ENCODE data around the gene PCDHB16.
"Not testable (repeated sequence)": the region's sequence is repeated elsewhere in the genome, so short reads cannot be mapped to it uniquely, and the experiment has no call there.

PCDHB16 gene

DNA sequence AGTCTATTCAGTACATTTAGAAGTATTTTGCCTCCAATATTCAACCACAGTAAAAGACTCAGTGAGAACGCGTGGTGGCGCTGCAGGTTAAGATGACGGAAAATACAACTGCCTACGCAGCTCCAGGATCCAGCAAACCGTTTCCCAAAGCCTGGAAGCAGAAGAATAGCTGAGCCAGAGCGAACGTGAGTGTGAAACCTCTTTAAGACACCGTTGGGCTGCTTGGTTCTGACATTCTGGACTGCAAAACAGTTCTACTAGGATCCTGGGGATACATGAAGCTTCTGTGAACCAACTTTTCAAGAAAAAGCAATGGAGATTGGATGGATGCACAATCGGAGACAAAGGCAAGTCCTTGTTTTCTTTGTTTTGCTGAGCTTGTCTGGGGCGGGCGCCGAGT, at the start of gene PCDHB16:
TSS of gene PCDHB16 (plus strand) at position 140 of the 400 bp plus-strand sequence. CDS start at position 313, 173 bp downstream.
- peaks cover 46% of the 10 kb centered on the region for H3K27me3 Mint-ChIP-seq

DNA sequence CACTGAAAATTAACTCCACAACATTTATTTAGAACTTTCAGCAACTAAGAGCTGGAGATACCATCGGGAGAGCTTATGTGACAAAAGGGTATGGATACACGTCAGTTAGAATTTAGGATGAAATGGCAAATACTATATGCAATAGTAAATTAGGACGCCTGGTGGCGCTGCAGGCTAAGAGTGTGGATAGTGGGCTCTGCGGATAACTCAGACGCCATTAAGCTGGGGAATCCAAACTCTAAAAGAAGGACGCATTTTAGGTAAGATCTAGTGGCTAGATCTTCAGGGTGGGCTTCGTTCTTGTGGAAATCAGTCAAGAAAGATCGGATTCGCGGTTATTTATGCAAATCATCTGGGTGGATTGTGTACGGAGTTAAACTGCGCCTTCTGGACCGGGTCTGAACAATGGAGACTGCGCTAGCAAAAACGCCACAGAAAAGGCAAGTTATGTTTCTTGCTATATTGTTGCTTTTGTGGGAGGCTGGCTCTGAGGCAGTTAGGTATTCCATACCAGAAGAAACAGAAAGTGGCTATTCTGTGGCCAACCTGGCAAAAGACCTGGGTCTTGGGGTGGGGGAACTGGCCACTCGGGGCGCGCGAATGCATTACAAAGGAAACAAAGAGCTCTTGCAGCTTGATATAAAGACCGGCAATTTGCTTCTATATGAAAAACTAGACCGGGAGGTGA, 47.0 kb upstream of the PCDHB16 start, which contains the start of gene PCDHB5:
TSS of gene PCDHB5 (plus strand) at position 177 of the 688 bp plus-strand sequence. CDS start at position 406, 229 bp downstream.
- peaks cover 10% of the 10 kb centered on the region for H3K36me3 Mint-ChIP-seq
- peaks cover 4% of the 10 kb centered on the region for H3K4me1 Mint-ChIP-seq
- H3K9me3 Mint-ChIP-seq: peaks cover 33% of the 10 kb centered on the region
- H3K27ac Mint-ChIP-seq: no peak within 1 kb of the TSS
- H3K27me3 Mint-ChIP-seq: peaks cover 26% of the 10 kb centered on the region
- H3K4me3 Mint-ChIP-seq: peak within 1 kb of the TSS; percentile 61

More for the DNA sequence above, at the start of gene PCDHB16:
- H3K4me3 Mint-ChIP-seq: no peak within 1 kb of the TSS
- H3K27ac Mint-ChIP-seq: no peak within 1 kb of the TSS
- peaks cover 31% of the 10 kb centered on the region for H3K9me3 Mint-ChIP-seq
- H3K4me1 Mint-ChIP-seq: peaks cover 7% of the 10 kb centered on the region
- H3K36me3 Mint-ChIP-seq: peaks cover 10% of the 10 kb centered on the region

- no peak overlapping the region for H3K4me3 Mint-ChIP-seq
- H3K36me3 Mint-ChIP-seq: peaks cover 10% of the 10 kb centered on the region
- peaks cover 23% of the 10 kb centered on the region for H3K27me3 Mint-ChIP-seq
- H3K27ac Mint-ChIP-seq: no peak overlapping the region
- peaks cover 28% of the 10 kb centered on the region for H3K9me3 Mint-ChIP-seq
- peaks cover 4% of the 10 kb centered on the region for H3K4me1 Mint-ChIP-seq
These were observed 46.4 kb upstream of the PCDHB16 start for GRCh38 chr5:141135718-141136266.

- not testable (repeated sequence) for H3K4me3 Mint-ChIP-seq, H3K4me1 Mint-ChIP-seq, H3K36me3 Mint-ChIP-seq, H3K27ac Mint-ChIP-seq
- H3K27me3 Mint-ChIP-seq: peaks cover 25% of the 10 kb centered on the region
- H3K9me3 Mint-ChIP-seq: peaks cover 28% of the 10 kb centered on the region
These were observed 44.8 kb upstream of the PCDHB16 start for GRCh38 chr5:141137346-141137745.

- Mint-ChIP-seq H3K27ac (no peak within 1 kb of the TSS), H3K4me3 (peak within 1 kb of the TSS; percentile 34), H3K9me3 (peaks cover 22% of the 10 kb centered on the region), H3K27me3 (peaks cover 43% of the 10 kb centered on the region), H3K36me3 (peaks cover 13% of the 10 kb centered on the region), H3K4me1 (peaks cover 4% of the 10 kb centered on the region)
These were observed 32.4 kb upstream of the PCDHB16 start, which contains the start of gene PCDHB6 for GRCh38 chr5:141149812-141150211. TSS of gene PCDHB6 (plus strand) at chr5:141150057. CDS start at chr5:141150258, 201 bp downstream.

DNA sequence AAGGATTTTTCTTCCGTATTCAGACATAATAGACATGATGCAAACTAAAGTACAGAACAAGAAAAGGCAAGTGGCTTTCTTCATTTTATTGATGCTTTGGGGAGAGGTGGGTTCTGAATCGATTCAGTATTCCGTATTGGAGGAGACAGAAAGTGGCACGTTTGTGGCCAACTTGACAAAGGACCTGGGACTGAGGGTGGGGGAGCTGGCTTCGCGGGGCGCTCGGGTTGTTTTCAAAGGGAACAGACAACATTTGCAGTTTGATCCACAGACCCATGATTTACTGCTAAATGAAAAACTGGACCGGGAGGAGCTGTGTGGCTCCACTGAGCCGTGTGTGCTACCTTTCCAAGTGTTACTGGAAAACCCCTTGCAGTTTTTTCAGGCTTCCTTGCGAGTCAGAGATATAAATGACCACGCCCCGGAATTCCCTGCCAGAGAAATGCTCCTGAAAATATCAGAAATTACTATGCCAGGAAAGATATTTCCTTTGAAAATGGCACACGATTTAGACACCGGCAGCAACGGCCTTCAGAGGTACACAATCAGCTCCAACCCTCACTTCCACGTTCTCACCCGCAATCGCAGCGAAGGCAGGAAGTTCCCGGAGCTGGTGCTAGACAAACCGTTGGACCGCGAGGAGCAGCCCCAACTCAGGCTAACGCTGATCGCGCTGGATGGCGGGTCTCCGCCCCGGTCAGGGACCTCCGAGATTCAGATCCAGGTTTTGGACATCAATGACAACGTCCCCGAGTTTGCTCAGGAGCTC, 31.8 kb upstream of the PCDHB16 start:
- Mint-ChIP-seq H3K4me1 (peaks cover 4% of the 10 kb centered on the region), H3K27me3 (peaks cover 42% of the 10 kb centered on the region), H3K27ac (no peak overlapping the region), H3K9me3 (peaks cover 22% of the 10 kb centered on the region), H3K4me3 (peak overlapping the region; percentile 34), H3K36me3 (peaks cover 13% of the 10 kb centered on the region)

GRCh38 chr5:141150993-141151325, 31.2 kb upstream of the PCDHB16 start:
- Mint-ChIP-seq H3K36me3 (peaks cover 14% of the 10 kb centered on the region), H3K27ac (no peak overlapping the region), H3K4me3 (no peak overlapping the region), H3K9me3 (peaks cover 22% of the 10 kb centered on the region), H3K27me3 (peaks cover 45% of the 10 kb centered on the region), H3K4me1 (peaks cover 4% of the 10 kb centered on the region)

DNA sequence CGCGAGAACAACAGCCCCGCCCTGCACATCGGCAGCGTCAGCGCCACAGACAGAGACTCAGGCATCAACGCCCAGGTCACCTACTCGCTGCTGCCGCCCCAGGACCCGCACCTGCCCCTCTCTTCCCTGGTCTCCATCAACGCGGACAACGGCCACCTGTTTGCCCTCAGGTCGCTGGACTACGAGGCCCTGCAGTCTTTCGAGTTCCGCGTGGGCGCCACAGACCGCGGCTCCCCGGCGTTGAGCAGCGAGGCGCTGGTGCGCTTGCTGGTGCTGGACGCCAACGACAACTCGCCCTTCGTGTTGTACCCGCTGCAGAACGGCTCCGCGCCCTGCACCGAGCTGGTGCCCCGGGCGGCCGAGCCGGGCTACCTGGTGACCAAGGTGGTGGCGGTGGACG, 30.6 kb upstream of the PCDHB16 start:
- H3K4me3 Mint-ChIP-seq, H3K27ac Mint-ChIP-seq, H3K4me1 Mint-ChIP-seq: not testable (repeated sequence)
- peaks cover 29% of the 10 kb centered on the region for H3K9me3 Mint-ChIP-seq
- peaks cover 16% of the 10 kb centered on the region for H3K36me3 Mint-ChIP-seq
- H3K27me3 Mint-ChIP-seq: peaks cover 47% of the 10 kb centered on the region

GRCh38 chr5:141152096-141152495, 30.1 kb upstream of the PCDHB16 start:
- H3K4me1 Mint-ChIP-seq, H3K27ac Mint-ChIP-seq, H3K4me3 Mint-ChIP-seq: not testable (repeated sequence)
- Mint-ChIP-seq H3K9me3 (peaks cover 34% of the 10 kb centered on the region), H3K36me3 (peaks cover 17% of the 10 kb centered on the region), H3K27me3 (peaks cover 49% of the 10 kb centered on the region)

DNA sequence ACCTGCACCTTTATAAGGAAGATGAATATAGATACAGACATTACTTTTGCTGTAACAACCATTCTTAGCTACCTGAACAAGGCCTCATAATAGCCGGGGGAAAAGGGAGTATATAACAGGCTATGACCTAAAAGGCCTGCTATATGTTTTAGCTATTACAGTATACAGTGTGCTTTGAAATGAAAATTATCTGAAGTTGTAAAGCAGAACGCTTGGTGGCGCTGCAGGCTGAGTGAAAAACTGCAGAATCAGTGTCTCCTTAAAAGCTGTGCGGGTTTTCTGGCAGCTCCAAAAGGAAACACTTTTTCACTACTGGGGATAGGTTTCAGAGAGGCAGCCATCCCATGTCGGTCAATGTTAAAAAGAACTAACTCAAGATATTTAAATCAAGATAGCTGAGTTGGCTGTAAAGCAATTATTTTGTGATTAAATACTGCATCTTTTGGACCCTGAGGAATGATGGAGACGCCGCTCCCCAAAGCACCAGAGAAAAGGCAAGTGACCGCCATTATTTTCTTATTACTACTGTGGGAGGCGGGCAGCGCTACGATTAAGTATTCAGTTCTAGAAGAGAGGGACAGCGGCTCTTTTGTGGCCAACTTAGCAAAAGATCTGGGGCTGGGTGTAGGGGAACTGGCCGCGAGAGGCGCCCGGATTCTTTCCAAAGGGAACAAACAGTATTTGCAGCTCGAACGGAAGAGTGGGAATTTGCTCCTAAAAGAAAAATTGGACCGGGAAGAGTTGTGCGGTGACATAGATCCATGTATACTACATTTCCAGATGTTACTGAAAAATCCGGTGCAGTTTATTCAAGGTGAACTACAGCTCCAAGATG, 26.4 kb upstream of the PCDHB16 start:
- H3K9me3 Mint-ChIP-seq: peaks cover 25% of the 10 kb centered on the region
- no peak overlapping the region for H3K27ac Mint-ChIP-seq
- H3K4me1 Mint-ChIP-seq: no peaks in the 10 kb centered on the region
- peaks cover 13% of the 10 kb centered on the region for H3K36me3 Mint-ChIP-seq
- H3K4me3 Mint-ChIP-seq: no peak overlapping the region
- peaks cover 38% of the 10 kb centered on the region for H3K27me3 Mint-ChIP-seq

GRCh38 chr5:141157356-141157755, 24.8 kb upstream of the PCDHB16 start:
- not testable (repeated sequence) for H3K36me3 Mint-ChIP-seq, H3K4me3 Mint-ChIP-seq, H3K27ac Mint-ChIP-seq, H3K4me1 Mint-ChIP-seq
- peaks cover 25% of the 10 kb centered on the region for H3K9me3 Mint-ChIP-seq
- H3K27me3 Mint-ChIP-seq: peaks cover 30% of the 10 kb centered on the region

GRCh38 chr5:141157901-141158300, 24.3 kb upstream of the PCDHB16 start:
- Mint-ChIP-seq H3K9me3 (peaks cover 22% of the 10 kb centered on the region), H3K27me3 (peaks cover 27% of the 10 kb centered on the region)
- H3K4me3 Mint-ChIP-seq, H3K4me1 Mint-ChIP-seq, H3K36me3 Mint-ChIP-seq, H3K27ac Mint-ChIP-seq: not testable (repeated sequence)

DNA sequence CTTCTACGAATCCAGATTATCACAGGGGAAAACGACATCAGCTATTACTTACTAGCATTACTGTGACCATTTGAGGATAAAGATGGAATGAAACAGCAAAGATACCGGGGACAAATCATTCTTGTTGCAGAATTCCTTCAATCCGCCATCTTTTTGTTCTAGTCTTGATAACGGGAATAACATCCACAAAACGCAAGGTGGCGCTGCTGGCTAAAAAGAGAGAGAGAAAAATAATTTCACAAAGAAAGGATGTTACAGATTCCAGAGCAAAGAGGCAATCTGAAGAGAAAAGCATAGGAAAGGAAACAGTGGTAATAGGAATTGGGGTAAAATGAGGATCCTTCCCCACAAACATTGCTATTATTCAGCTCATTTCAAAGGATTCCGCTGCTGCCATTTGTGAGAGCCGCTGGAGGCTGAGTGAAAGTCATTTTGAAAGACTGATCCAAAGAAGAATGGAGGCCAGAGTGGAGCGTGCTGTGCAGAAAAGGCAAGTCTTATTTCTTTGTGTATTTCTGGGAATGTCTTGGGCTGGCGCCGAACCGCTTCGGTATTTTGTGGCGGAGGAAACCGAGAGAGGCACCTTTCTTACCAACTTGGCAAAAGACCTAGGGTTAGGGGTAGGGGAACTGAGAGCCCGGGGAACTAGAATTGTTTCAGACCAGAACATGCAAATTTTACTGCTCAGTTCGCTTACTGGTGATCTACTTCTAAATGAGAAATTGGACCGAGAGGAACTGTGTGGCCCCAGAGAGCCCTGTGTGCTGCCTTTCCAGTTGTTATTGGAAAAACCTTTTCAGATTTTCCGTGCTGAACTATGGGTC, 9.6 kb upstream of the PCDHB16 start, which contains the start of gene PCDHB7:
TSS of gene PCDHB7 (plus strand) at position 264 of the 824 bp plus-strand sequence. CDS start at position 456, 192 bp downstream.
- no peak within 1 kb of the TSS for H3K4me3 Mint-ChIP-seq

GRCh38 chr5:141174291-141175104, 7.7 kb upstream of the PCDHB16 start:
- H3K27ac Mint-ChIP-seq, H3K36me3 Mint-ChIP-seq, H3K4me3 Mint-ChIP-seq, H3K9me3 Mint-ChIP-seq, H3K4me1 Mint-ChIP-seq: not testable (repeated sequence)
- peaks cover 21% of the 10 kb centered on the region for H3K27me3 Mint-ChIP-seq

More for the DNA sequence above, 9.6 kb upstream of the PCDHB16 start, which contains the start of gene PCDHB7:
- peaks cover 34% of the 10 kb centered on the region for H3K27me3 Mint-ChIP-seq
- H3K36me3 Mint-ChIP-seq: no peaks in the 10 kb centered on the region
- H3K9me3 Mint-ChIP-seq: peaks cover 11% of the 10 kb centered on the region
- H3K27ac Mint-ChIP-seq: no peak within 1 kb of the TSS
- H3K4me1 Mint-ChIP-seq: peaks cover 4% of the 10 kb centered on the region

Data from activated naive CD4-positive, alpha-beta T cell treated with anti-CD3 and anti-CD28 coated beads, Interleukin-2, amount 50 U/mL, for 24 hours (primary cell).